Activated B cell treated with CpG ODN at 0.5 μM for 24 hours (primary cell): ENCODE measurements around the gene FAM184A. TPM values are rescaled to one million over a fixed set of nuclear protein-coding genes. Genes with fewer than 3 reads are reported as not detected.

Experiments used
- ATAC-seq: fragments of 200-7000 bp; cut with Tn5 transposase; one replicate; pipeline ENCODE4 v1.10.0; 2021; ENCODE audit warnings: low read depth, mild to moderate bottlenecking, moderate library complexity
- CTCF ChIA-PET: fragments of 350-600 bp; sonication (Branson Sonifier 250); formaldehyde crosslinking; loops from one replicate; lab custom pipeline; 2021; ENCODE audit warnings: antibody characterized with exemption; lab: Charles Lee
- POLR2A ChIA-PET: fragments of 350-600 bp; sonication (Branson Sonifier 250); formaldehyde crosslinking; loops from one replicate; lab custom pipeline; 2021; ENCODE audit warnings: antibody characterized with exemption; lab: Charles Lee
- DNase-seq: peaks from one replicate; pipeline ENCODE4 v3.0.0; 2022
- H3K27ac Mint-ChIP-seq: one replicate; pipeline ENCODE4 v1.8.0; 2020; ENCODE audit warnings: mixed read lengths
- H3K27me3 Mint-ChIP-seq: one replicate; pipeline ENCODE4 v1.8.0; 2021; ENCODE audit warnings: mixed read lengths
- H3K36me3 Mint-ChIP-seq: one replicate; pipeline ENCODE4 v1.8.0; 2021; ENCODE audit warnings: low read depth, mixed read lengths
- H3K4me1 Mint-ChIP-seq: one replicate; pipeline ENCODE4 v1.8.0; 2021; ENCODE audit warnings: mixed read lengths
- H3K4me3 Mint-ChIP-seq: one replicate; pipeline ENCODE4 v1.8.0; 2020; ENCODE audit warnings: mild to moderate bottlenecking, mixed read lengths
- H3K9me3 Mint-ChIP-seq: one replicate; pipeline ENCODE4 v1.8.0; 2020; ENCODE audit warnings: mixed read lengths
- intact Hi-C: fragments of 100-400 bp; cut with micrococcal nuclease; formaldehyde crosslinking; loops from one replicate; pipeline ENCODE4 v1.15.1; 2024
- total RNA-seq: library from RNA; stranded (reverse); gene quantifications from 2 replicates; pipeline ENCODE4 v1.2.3, GENCODE V29; 2022
- TF ChIP-seq, protein P1 (sequence below): fragments of 200-600 bp; IDR thresholded peaks from one replicate; pipeline ENCODE4 v1.8.0; 2022; ENCODE audit warnings: antibody characterized with exemption, mild to moderate bottlenecking

The FAM184A gene
- total RNA-seq, 1 donor from 2014 or later: 1.1 TPM

DNA sequence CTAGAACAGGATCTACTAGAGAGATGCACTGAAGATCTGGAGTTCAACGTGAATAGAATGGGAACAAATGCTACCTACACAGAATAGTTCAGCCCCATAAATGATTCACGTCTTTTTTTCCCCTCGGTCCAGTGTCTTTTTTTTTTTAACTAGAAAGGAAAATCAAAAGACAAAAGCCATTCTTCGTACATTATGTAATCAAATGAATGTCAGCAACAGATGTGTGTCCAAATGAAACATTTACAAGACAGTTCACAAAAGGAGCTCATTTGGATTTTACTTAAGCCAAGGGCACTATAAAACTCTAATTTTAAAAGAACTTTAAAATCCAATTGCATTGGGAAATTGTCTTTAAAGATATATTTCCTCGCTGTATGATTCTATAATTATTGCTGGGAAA, 42.4 kb downstream of the FAM184A start:
- H3K27ac Mint-ChIP-seq: no peak overlapping the region
- ATAC-seq: no peak
- H3K27me3 Mint-ChIP-seq: peaks cover 2% of the 10 kb centered on the region
- TF ChIP-seq, protein P1, sequence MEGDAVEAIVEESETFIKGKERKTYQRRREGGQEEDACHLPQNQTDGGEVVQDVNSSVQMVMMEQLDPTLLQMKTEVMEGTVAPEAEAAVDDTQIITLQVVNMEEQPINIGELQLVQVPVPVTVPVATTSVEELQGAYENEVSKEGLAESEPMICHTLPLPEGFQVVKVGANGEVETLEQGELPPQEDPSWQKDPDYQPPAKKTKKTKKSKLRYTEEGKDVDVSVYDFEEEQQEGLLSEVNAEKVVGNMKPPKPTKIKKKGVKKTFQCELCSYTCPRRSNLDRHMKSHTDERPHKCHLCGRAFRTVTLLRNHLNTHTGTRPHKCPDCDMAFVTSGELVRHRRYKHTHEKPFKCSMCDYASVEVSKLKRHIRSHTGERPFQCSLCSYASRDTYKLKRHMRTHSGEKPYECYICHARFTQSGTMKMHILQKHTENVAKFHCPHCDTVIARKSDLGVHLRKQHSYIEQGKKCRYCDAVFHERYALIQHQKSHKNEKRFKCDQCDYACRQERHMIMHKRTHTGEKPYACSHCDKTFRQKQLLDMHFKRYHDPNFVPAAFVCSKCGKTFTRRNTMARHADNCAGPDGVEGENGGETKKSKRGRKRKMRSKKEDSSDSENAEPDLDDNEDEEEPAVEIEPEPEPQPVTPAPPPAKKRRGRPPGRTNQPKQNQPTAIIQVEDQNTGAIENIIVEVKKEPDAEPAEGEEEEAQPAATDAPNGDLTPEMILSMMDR: no peak
- ChIA-PET POLR2A (no interaction called here), CTCF (no interaction called here)
- no peak for DNase-seq
- intact Hi-C loops: no loop called here
- H3K4me1 Mint-ChIP-seq: no peaks in the 10 kb centered on the region
- H3K9me3 Mint-ChIP-seq: no peaks in the 10 kb centered on the region
- no peak overlapping the region for H3K4me3 Mint-ChIP-seq
- no peaks in the 10 kb centered on the region for H3K36me3 Mint-ChIP-seq

DNA sequence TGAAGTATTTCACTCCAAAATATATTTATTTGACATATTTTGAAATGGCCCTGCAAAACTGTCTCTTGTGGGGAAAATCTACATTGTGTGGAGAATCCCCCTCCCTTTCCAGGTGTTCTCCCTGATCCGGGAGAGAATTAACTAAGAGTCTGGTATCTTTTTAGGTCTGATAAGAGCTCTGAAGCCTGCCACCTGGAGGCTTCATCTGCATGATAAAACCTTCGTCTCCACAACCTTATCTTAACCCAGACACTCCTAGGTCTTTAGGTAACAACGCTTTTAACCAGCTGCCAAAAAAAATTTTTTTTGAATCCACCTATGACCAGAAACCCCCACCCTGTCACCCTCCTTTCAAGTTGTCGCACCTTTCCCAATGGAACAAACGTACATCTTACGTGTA, 43.0 kb downstream of the FAM184A start:
- no peaks in the 10 kb centered on the region for H3K36me3 Mint-ChIP-seq
- ATAC-seq (no peak), DNase-seq (no peak)
- TF ChIP-seq, protein P1: no peak
- H3K4me3 Mint-ChIP-seq: no peak overlapping the region
- no peaks in the 10 kb centered on the region for H3K9me3 Mint-ChIP-seq
- H3K27me3 Mint-ChIP-seq: peaks cover 2% of the 10 kb centered on the region
- ChIA-PET CTCF (no interaction called here), POLR2A (no interaction called here)
- H3K4me1 Mint-ChIP-seq: no peaks in the 10 kb centered on the region
- intact Hi-C loops: no loop called here
- no peak overlapping the region for H3K27ac Mint-ChIP-seq

DNA sequence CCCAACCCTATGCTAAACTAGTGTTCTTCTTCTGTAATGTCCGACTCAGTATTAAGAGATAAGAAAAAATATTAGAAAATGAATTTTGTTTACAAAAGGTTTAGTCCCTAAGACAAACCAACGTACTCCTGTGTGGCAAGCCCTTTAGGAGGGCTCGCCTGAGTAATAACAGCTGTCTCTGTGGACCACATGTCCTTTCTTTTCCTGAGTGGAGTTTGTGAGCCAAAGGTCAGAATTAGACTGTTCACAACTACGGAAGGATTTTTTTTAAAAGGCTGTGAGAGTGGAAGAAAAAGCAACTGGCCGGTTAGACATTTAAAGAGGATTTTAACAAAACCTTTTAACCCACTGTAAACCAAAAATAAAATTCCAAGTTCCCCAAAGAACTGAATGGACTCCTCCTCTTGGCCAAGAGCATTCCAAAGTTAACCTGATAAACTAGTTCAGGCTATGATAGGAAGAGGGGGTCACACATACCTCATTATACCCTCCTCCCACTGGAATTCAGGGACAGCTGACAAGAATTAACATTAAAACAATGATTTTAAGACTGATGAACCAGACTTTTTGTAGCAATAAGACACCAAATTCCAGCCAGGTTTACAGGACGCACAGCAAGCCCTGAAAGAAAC, 43.5 kb downstream of the FAM184A start:
- no peak overlapping the region for H3K27ac Mint-ChIP-seq
- no peaks in the 10 kb centered on the region for H3K36me3 Mint-ChIP-seq
- H3K27me3 Mint-ChIP-seq: peaks cover 2% of the 10 kb centered on the region
- POLR2A ChIA-PET: no interaction called here
- H3K4me1 Mint-ChIP-seq: no peaks in the 10 kb centered on the region
- TF ChIP-seq, protein P1: no peak
- intact Hi-C loops: no loop called here
- CTCF ChIA-PET: no interaction called here
- H3K4me3 Mint-ChIP-seq: no peak overlapping the region
- H3K9me3 Mint-ChIP-seq: no peaks in the 10 kb centered on the region
- ATAC-seq (no peak), DNase-seq (no peak)

DNA sequence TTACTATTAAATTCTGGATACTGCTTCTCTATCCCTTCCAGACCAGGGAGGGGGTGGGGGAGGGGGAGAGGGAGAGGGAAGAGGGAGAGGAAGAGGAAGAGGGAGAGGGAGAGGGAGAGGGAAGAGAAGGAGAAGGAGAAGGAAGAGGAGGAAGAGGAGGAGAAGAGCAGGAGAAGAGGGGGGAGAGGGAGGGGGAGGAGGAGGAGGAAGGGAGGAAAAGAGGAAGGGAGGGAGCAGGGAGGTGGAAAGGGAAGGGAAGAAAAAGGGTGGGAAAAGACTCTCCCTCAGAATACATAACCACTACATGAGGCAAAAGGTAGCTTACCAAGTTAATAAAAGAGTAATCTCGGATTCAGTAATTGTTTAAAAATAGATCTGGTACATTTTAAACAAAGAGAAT, 46.0 kb downstream of the FAM184A start:
- H3K36me3 Mint-ChIP-seq: no peaks in the 10 kb centered on the region
- intact Hi-C loops: no loop called here
- CTCF ChIA-PET: no interaction called here

DNA sequence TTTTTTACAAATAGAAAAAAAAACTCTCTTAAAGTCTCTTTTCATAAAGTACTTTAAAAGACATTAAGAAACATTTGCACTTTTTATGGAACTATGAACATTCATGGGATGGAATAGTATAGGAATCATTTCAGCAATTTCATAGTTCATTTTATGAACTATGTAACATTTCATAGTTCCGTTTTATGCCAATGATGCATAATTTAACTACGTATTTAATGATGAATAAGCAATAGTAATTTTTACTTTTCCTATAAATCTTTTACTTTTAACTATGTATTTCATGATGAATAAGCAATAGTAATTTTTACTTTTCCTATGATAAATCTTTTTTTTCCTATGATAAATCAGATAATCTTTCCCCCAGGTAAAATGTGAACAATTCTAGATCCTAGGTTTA, 47.7 kb downstream of the FAM184A start:
- intact Hi-C loops: no loop called here
- ATAC-seq (no peak), DNase-seq (no peak)
- H3K27ac Mint-ChIP-seq: no peak overlapping the region
- H3K27me3 Mint-ChIP-seq: peaks cover 2% of the 10 kb centered on the region
- H3K4me3 Mint-ChIP-seq: no peak overlapping the region
- no peaks in the 10 kb centered on the region for H3K36me3 Mint-ChIP-seq
- TF ChIP-seq, protein P1: no peak
- CTCF ChIA-PET: no interaction called here
- no peaks in the 10 kb centered on the region for H3K9me3 Mint-ChIP-seq
- POLR2A ChIA-PET: no interaction called here
- no peaks in the 10 kb centered on the region for H3K4me1 Mint-ChIP-seq

More for the DNA sequence above, 46.0 kb downstream of the FAM184A start:
- no peaks in the 10 kb centered on the region for H3K4me1 Mint-ChIP-seq
- DNase-seq: no peak
- no peaks in the 10 kb centered on the region for H3K9me3 Mint-ChIP-seq
- no peak for ATAC-seq
- no peak overlapping the region for H3K27ac Mint-ChIP-seq
- POLR2A ChIA-PET: no interaction called here
- peaks cover 2% of the 10 kb centered on the region for H3K27me3 Mint-ChIP-seq
- no peak overlapping the region for H3K4me3 Mint-ChIP-seq
- TF ChIP-seq, protein P1: no peak
